SK-N-SH (cell line): ENCODE data around the gene GOLGA8B. TPM values are rescaled to one million over a fixed set of nuclear protein-coding genes. Genes with fewer than 3 reads are reported as not detected.

Experiments used
- CTCF ChIA-PET: fragments of 300-600, 350-600 bp; formaldehyde crosslinking; extraction: SDS; loops from one replicate; lab custom pipeline; 2021; lab: Yijun Ruan, JAX
- POLR2A ChIA-PET: fragments of 350-600 bp; sonication (Branson Sonifier 250); formaldehyde crosslinking; extraction: SDS; loops from one replicate; lab custom pipeline; 2020; ENCODE audit warnings: antibody characterized with exemption, inconsistent platforms; lab: Yijun Ruan, JAX
- DNase-seq: peaks from one replicate; pipeline ENCODE4 v3.0.0; 2012
- H2AFZ ChIP-seq: fragments of 200-600 bp; sonication (generic); 2 replicates; pipeline ENCODE4 v1.8.1; 2016; ENCODE audit warnings: antibody characterized with exemption, mild to moderate bottlenecking, low read depth
- H3F3A ChIP-seq: fragments of 200-600 bp; sonication (generic); replicated peaks from 2 replicates; pipeline ENCODE3; 2016; ENCODE audit warnings: antibody characterized with exemption, mild to moderate bottlenecking; ENCODE audit not compliant: insufficient read depth
- H3K27ac ChIP-seq, 2 experiments: fragments of 200-500 bp in 1 of 2; fragments of 200-600 bp in 1 of 2; sonication (Bioruptor generic) in 1 of 2; sonication (generic), shearing (Covaris generic) in 1 of 2; 2 replicates each; pipeline versions ENCODE4 v1.5.1 to v1.6.1; 2014 to 2016; ENCODE audit warnings: low read depth in 2 of 2, inconsistent platforms in 1 of 2, low read length in 1 of 2, mild to moderate bottlenecking in 1 of 2, mixed read lengths in 1 of 2
- H3K27me3 ChIP-seq: fragments of 200-600 bp; sonication (generic), shearing (Covaris generic); 2 replicates; pipeline ENCODE4 v1.6.1; 2016; ENCODE audit warnings: mixed run types; ENCODE audit not compliant: insufficient read depth
- H3K36me3 ChIP-seq, 2 experiments: fragments of 200-500 bp in 1 of 2; fragments of 200-600 bp in 1 of 2; sonication (Bioruptor generic) in 1 of 2; sonication (generic) in 1 of 2; replicated peaks in 1 of 2; 2 replicates each; pipeline versions ENCODE3 to v1.5.1; 2014 to 2016; ENCODE audit warnings: low read length in 1 of 2, mild to moderate bottlenecking in 1 of 2; ENCODE audit not compliant: insufficient read depth in 2 of 2, control insufficient read depth in 1 of 2
- H3K4me1 ChIP-seq, 2 experiments: fragments of 200-500 bp in 1 of 2; fragments of 200-600 bp in 1 of 2; sonication (Bioruptor generic) in 1 of 2; sonication (generic), shearing (Covaris generic) in 1 of 2; 2 replicates each; pipeline versions ENCODE4 v1.5.1 to v1.6.1; 2014 to 2016; ENCODE audit warnings: low read depth in 1 of 2, low read length in 1 of 2, mixed run types in 1 of 2; ENCODE audit not compliant: insufficient read depth in 2 of 2, control insufficient read depth in 1 of 2
- H3K4me2 ChIP-seq: fragments of 200-600 bp; sonication (generic), shearing (Covaris generic); 2 replicates; pipeline ENCODE4 v1.6.1; 2017; ENCODE audit warnings: mixed run types
- H3K4me3 ChIP-seq, 2 experiments: fragments of 200-500 bp in 1 of 2; fragments of 200-600 bp in 1 of 2; sonication (Bioruptor generic) in 1 of 2; sonication (generic), shearing (Covaris generic) in 1 of 2; 2 replicates each; pipeline versions ENCODE4 v1.5.1 to v1.8.1; 2014 to 2016; ENCODE audit warnings: low read depth in 2 of 2, inconsistent platforms in 1 of 2, low read length in 1 of 2, mild to moderate bottlenecking in 1 of 2, mixed read lengths in 1 of 2, moderate library complexity in 1 of 2
- H3K79me2 ChIP-seq: fragments of 200-600 bp; sonication (generic); 2 replicates; pipeline ENCODE4 v1.8.1; 2017; ENCODE audit warnings: mild to moderate bottlenecking; ENCODE audit not compliant: insufficient read depth
- H3K9ac ChIP-seq: fragments of 200-600 bp; sonication (generic); 2 replicates; pipeline ENCODE4 v1.6.1; 2017; ENCODE audit warnings: mixed run types
- H3K9me2 ChIP-seq: fragments of 200-600 bp; sonication (generic); 2 replicates; pipeline ENCODE4 v1.6.1; 2017; ENCODE audit warnings: mixed run types
- H3K9me3 ChIP-seq: fragments of 200-600 bp; sonication (generic); 2 replicates; pipeline ENCODE4 v1.6.1; 2017; ENCODE audit warnings: mixed run types, mild to moderate bottlenecking, moderate library complexity
- H4K20me1 ChIP-seq: fragments of 200-600 bp; sonication (generic); 2 replicates; pipeline ENCODE4 v1.6.1; 2017; ENCODE audit warnings: mild to moderate bottlenecking, mixed run types; ENCODE audit not compliant: insufficient read depth
- CHD2 ChIP-seq: fragments of 150-350 bp; IDR thresholded peaks from 2 replicates; pipeline ENCODE4 v1.6.1; 2018; ENCODE audit warnings: low read length; ENCODE audit not compliant: partially characterized antibody
- EP300 ChIP-seq, 2 experiments: IDR thresholded peaks; 2 replicates each; pipeline versions ENCODE4 v1.4.0 to v1.6.1; 2012; ENCODE audit warnings: borderline replicate concordance in 1 of 2, low read depth in 1 of 2, low read length in 1 of 2
- EZH2phosphoT487 ChIP-seq: fragments of 200-600 bp; sonication (generic); IDR thresholded peaks from 2 replicates; pipeline ENCODE4 v1.6.1; 2017; ENCODE audit warnings: low read depth, mixed run types, mild to moderate bottlenecking, antibody characterized with exemption, moderate library complexity, borderline replicate concordance
- FOSL2 ChIP-seq: IDR thresholded peaks from 2 replicates; pipeline ENCODE4 v1.4.0; 2012; ENCODE audit warnings: low read depth, mild to moderate bottlenecking, moderate library complexity, borderline replicate concordance
- FOXM1 ChIP-seq: IDR thresholded peaks from 2 replicates; pipeline ENCODE4 v1.4.0; 2012; ENCODE audit warnings: low read depth, mild to moderate bottlenecking
- GABPA ChIP-seq: IDR thresholded peaks from 2 replicates; pipeline ENCODE4 v1.4.0; 2012; ENCODE audit warnings: low read depth, mild to moderate bottlenecking
- JUND ChIP-seq: IDR thresholded peaks from 2 replicates; pipeline ENCODE4 v1.4.0; 2012
- MXI1 ChIP-seq: IDR thresholded peaks from 2 replicates; pipeline ENCODE4 v1.6.1; 2012; ENCODE audit warnings: mild to moderate bottlenecking, low read depth, low read length, improper control_type of control experiment
- NFIC ChIP-seq: IDR thresholded peaks from 2 replicates; pipeline ENCODE4 v1.4.0; 2012; ENCODE audit warnings: borderline replicate concordance
- NRF1 ChIP-seq: IDR thresholded peaks from 2 replicates; pipeline ENCODE4 v1.6.1; 2012; ENCODE audit warnings: low read depth, mild to moderate bottlenecking, low read length
- RFX5 ChIP-seq: IDR thresholded peaks from 2 replicates; pipeline ENCODE4 v1.6.1; 2012; ENCODE audit warnings: mild to moderate bottlenecking, improper control_type of control experiment, low read length
- RXRA ChIP-seq: IDR thresholded peaks from 2 replicates; pipeline ENCODE4 v1.4.0; 2012; ENCODE audit warnings: low read depth, mild to moderate bottlenecking, borderline replicate concordance
- SIN3A ChIP-seq: IDR thresholded peaks from 2 replicates; pipeline ENCODE4 v1.6.1; 2012; ENCODE audit warnings: low read depth, mild to moderate bottlenecking, low read length, moderate library complexity, borderline replicate concordance
- TAF1 ChIP-seq: IDR thresholded peaks from 2 replicates; pipeline ENCODE4 v1.6.1; 2012; ENCODE audit warnings: low read depth, mild to moderate bottlenecking, low read length, moderate library complexity, borderline replicate concordance
- TEAD4 ChIP-seq: IDR thresholded peaks from 2 replicates; pipeline ENCODE4 v1.4.0; 2012; ENCODE audit warnings: mild to moderate bottlenecking, borderline replicate concordance; ENCODE audit not compliant: insufficient read depth
- YY1 ChIP-seq: IDR thresholded peaks from 2 replicates; pipeline ENCODE4 v1.4.0; 2012; ENCODE audit warnings: low read depth, mild to moderate bottlenecking
- WGBS: methylation state at CpG from one replicate; pipeline ENCODE4 v1.1.6; 2017; ENCODE audit warnings: low lambda C conversion rate; 5-methylcytosine and 5-hydroxymethylcytosine counted together
- polyA plus RNA-seq, 3 experiments: library from polyadenylated mRNA; depleted of rRNA; stranded (reverse); fragments of >200 nt; gene quantifications; 2 replicates each; pipeline ENCODE4 v1.2.3, GENCODE V29; 2012
- TF ChIP-seq, protein P1 (sequence below): IDR thresholded peaks from 2 replicates; pipeline ENCODE4 v1.4.0; 2012; ENCODE audit warnings: low read depth, borderline replicate concordance
- TF ChIP-seq, protein P2 (sequence below): IDR thresholded peaks from 2 replicates; pipeline ENCODE4 v1.4.0; 2012; ENCODE audit warnings: low read depth
- TF ChIP-seq, protein P3 (sequence below): IDR thresholded peaks from 2 replicates; pipeline ENCODE4 v1.6.1; 2012; ENCODE audit warnings: mild to moderate bottlenecking, low read depth, low read length, moderate library complexity
- TF ChIP-seq, protein P4 (sequence below): fragments of 150-350 bp; IDR thresholded peaks from 2 replicates; pipeline ENCODE4 v1.6.1; 2017; ENCODE audit warnings: antibody characterized with exemption, low read length, low read depth, borderline replicate concordance

GOLGA8B gene
- polyA plus RNA-seq, 1 of the 3 experiments (the other 2 are of a cell fraction): 96.6 TPM

DNA sequence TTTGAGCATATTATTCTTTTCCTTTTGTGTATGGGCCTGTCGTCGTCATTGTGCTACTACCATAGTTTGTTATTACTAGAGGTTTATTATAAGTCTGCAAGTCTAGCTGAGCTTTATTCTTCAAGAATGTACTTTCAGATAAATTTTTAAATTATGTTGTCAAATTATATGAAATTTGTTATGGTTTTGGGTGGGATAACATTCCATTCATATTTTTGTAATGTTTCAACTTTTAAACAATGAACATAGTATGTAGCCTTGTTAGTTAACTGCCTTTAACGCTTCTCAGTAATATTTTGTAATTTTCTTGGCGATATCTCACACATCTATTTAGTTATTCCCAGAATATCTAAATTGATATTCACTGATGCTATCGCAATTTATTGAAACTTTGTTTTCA, 41.6 kb upstream of the GOLGA8B start:
- H3K9me3 ChIP-seq: no peaks in the 10 kb centered on the region
- H3K79me2 ChIP-seq: no peaks in the 10 kb centered on the region
- no peaks in the 10 kb centered on the region for H3K27me3 ChIP-seq
- H3F3A ChIP-seq: no peaks in the 10 kb centered on the region
- H2AFZ ChIP-seq: no peak overlapping the region
- 86% methylated on average over 5 of the region's 5 CpGs for WGBS
- no peaks in the 10 kb centered on the region; a peak in 2 of 4 replicates for H3K4me1 ChIP-seq
- CTCF ChIA-PET: no interaction called here
- TF ChIP-seq, protein P1, sequence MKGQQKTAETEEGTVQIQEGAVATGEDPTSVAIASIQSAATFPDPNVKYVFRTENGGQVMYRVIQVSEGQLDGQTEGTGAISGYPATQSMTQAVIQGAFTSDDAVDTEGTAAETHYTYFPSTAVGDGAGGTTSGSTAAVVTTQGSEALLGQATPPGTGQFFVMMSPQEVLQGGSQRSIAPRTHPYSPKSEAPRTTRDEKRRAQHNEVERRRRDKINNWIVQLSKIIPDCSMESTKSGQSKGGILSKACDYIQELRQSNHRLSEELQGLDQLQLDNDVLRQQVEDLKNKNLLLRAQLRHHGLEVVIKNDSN: no peak
- no peak for TF ChIP-seq EP300 (IDR thresholded peaks at IDR 0.05; ENCODE audit: borderline replicate concordance in 1 of 2, low read depth in 1 of 2, low read length in 1 of 2)
- no peak for TF ChIP-seq CHD2
- TF ChIP-seq TAF1: no peak
- TF ChIP-seq EZH2phosphoT487: no peak
- no peak for TF ChIP-seq RXRA
- no peak for TF ChIP-seq NRF1
- TF ChIP-seq FOSL2: no peak
- no peak for TF ChIP-seq FOXM1
- TF ChIP-seq, protein P2, sequence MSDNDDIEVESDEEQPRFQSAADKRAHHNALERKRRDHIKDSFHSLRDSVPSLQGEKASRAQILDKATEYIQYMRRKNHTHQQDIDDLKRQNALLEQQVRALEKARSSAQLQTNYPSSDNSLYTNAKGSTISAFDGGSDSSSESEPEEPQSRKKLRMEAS: no peak
- TF ChIP-seq JUND: no peak
- TF ChIP-seq TEAD4: no peak
- TF ChIP-seq MXI1: no peak
- TF ChIP-seq, protein P3, sequence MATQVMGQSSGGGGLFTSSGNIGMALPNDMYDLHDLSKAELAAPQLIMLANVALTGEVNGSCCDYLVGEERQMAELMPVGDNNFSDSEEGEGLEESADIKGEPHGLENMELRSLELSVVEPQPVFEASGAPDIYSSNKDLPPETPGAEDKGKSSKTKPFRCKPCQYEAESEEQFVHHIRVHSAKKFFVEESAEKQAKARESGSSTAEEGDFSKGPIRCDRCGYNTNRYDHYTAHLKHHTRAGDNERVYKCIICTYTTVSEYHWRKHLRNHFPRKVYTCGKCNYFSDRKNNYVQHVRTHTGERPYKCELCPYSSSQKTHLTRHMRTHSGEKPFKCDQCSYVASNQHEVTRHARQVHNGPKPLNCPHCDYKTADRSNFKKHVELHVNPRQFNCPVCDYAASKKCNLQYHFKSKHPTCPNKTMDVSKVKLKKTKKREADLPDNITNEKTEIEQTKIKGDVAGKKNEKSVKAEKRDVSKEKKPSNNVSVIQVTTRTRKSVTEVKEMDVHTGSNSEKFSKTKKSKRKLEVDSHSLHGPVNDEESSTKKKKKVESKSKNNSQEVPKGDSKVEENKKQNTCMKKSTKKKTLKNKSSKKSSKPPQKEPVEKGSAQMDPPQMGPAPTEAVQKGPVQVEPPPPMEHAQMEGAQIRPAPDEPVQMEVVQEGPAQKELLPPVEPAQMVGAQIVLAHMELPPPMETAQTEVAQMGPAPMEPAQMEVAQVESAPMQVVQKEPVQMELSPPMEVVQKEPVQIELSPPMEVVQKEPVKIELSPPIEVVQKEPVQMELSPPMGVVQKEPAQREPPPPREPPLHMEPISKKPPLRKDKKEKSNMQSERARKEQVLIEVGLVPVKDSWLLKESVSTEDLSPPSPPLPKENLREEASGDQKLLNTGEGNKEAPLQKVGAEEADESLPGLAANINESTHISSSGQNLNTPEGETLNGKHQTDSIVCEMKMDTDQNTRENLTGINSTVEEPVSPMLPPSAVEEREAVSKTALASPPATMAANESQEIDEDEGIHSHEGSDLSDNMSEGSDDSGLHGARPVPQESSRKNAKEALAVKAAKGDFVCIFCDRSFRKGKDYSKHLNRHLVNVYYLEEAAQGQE: no peak
- TF ChIP-seq GABPA: no peak
- no peak for TF ChIP-seq SIN3A
- TF ChIP-seq NFIC: no peak
- TF ChIP-seq RFX5: no peak
- no peak for TF ChIP-seq YY1
- TF ChIP-seq, protein P4, sequence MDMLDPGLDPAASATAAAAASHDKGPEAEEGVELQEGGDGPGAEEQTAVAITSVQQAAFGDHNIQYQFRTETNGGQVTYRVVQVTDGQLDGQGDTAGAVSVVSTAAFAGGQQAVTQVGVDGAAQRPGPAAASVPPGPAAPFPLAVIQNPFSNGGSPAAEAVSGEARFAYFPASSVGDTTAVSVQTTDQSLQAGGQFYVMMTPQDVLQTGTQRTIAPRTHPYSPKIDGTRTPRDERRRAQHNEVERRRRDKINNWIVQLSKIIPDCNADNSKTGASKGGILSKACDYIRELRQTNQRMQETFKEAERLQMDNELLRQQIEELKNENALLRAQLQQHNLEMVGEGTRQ: no peak
- H3K9ac ChIP-seq: no peak overlapping the region
- POLR2A ChIA-PET: no interaction called here
- H3K36me3 ChIP-seq: peaks cover 0 to 6% of the 10 kb centered on the region in 2 experiments
- no peaks in the 10 kb centered on the region for H4K20me1 ChIP-seq
- H3K4me2 ChIP-seq: no peak overlapping the region
- H3K9me2 ChIP-seq: no peaks in the 10 kb centered on the region
- no peak for DNase-seq
- H3K4me3 ChIP-seq: no peak overlapping the region
- no peak overlapping the region for H3K27ac ChIP-seq
